Activated CD4-positive, alpha-beta T cell treated with anti-CD3 and anti-CD28 coated beads, Interleukin-2, amount 50 U/mL, for 16 hours (primary cell): ENCODE data around the gene FKBP10.
"Not testable (repeated sequence)": the region's sequence is repeated elsewhere in the genome, so short reads cannot be mapped to it uniquely, and the experiment has no call there.

ENCODE experiments used
- DNase-seq: peaks from one replicate; pipeline ENCODE4 v3.0.0-alpha.2; 2020

Gene FKBP10

GRCh38 chr17:41810659-41811548, 1.9 kb upstream of the FKBP10 start:
- DNase-seq, result no peak

DNA sequence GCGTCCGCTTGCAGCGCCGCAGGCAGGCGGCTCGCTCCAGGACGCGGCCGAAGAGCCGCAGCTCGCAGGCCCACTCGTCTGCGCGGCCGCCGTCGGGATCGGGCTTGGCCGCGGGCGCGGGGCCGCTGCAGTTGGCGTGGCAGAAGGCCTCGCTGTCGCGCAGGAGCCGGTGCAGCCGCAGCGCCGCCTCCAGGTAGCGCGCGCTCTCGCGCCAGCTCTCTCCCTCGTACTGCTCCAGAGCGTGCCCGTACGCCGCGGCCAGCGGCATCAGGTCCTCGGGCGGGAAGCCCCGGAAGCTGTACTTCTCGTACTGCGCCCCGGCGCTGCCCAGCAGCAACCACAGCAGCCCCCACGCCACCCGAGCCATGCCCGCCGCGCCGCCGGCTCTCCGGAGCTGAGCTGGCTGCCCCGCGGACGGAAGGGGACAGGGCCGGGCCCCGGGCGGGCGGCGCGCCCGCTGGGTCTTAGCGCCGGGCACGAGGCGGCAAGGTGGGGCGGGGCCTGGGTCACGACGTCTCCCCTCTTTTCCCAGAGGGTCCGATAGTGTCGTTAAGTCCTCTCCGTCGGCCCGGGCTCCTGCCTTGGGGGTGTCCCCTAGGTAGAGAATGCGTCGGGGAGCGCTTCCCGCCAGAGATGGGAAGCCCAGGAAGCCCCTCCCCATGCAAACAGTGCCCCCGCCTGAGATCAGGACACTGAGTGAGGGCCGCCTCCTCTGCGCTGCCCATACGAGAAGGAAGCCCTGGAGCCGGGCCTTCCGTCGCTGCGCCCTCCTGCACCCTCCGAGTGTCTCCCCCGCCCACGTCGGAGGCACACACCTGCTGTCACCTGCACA, 1.0 kb upstream of the FKBP10 start, which contains the start of gene P3H4:
P3H4 (minus strand) TSS at position 401 of the 832 bp plus-strand sequence; CDS start at position 367, 34 bp downstream.
- DNase-seq, result peak; percentile 63

GRCh38 chr17:41813152-41813680, 412 bp downstream of the FKBP10 start:
- DNase-seq, result no peak

DNA sequence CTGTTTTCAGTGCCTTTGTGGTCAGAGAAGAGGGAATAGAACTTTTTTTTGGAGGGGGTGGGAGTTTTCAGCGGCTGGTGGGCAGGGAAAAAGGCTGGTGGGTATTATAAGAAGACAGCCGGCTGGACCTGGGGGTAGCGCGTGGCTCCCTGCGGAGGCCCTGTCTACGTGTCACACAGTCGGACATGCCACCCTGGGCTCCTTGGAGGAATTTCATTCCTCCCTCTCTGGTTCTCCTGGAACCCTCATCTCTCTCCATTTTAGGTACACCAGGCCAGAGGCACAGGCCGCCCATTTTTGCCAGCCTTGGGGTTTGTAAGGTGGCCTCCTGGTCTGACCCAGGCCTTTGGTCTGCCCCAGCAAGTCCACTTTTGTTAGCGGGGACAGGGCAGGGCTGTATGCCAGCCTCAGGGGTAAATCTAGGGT, 908 bp downstream of the FKBP10 start:
- no peak for DNase-seq

GRCh38 chr17:41814195-41814594, 1.4 kb downstream of the FKBP10 start:
- DNase-seq, result no peak

GRCh38 chr17:41816637-41817320, 4.0 kb downstream of the FKBP10 start:
- no peak for DNase-seq

DNA sequence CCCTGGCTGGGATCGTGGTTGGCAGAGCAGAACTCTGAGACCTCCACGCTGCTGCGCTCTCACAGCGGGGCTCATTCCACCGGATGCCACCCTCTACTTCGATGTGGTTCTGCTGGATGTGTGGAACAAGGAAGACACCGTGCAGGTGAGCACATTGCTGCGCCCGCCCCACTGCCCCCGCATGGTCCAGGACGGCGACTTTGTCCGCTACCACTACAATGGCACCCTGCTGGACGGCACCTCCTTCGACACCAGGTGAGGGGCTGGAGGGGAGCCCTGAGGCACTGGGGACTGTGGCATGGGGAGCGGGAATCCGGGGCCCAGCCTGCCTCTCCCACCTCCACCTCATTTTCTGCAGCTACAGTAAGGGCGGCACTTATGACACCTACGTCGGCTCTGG, 5.2 kb downstream of the FKBP10 start:
- no peak for DNase-seq

DNA sequence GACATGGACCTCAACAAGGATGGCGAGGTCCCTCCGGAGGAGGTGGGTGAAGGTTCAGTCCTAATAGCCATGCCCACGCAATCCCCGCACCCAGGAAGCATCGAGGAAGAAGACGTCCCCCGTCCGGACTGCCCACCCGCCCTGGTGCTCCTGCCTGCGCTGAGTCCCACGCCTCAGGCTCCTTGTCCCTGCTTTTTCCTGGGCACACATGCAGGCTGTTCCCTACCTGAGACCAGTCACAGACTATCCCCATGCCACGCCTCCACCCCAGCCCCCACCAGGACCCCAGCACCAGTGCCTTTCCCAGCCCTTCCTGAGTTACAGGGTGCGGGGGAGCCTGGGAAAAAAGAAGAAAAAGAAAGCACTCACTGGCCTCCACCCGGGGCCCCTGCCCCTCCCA, 9.0 kb downstream of the FKBP10 start:
- DNase-seq, result no peak

- DNase-seq, result no peak
Observed at GRCh38 chr17:41822216-41823140, 9.7 kb downstream of the FKBP10 start.

GRCh38 chr17:41823141-41823524, 10.3 kb downstream of the FKBP10 start:
- no peak for DNase-seq

- no peak for DNase-seq
Observed at GRCh38 chr17:41823580-41823979, 10.8 kb downstream of the FKBP10 start.

DNA sequence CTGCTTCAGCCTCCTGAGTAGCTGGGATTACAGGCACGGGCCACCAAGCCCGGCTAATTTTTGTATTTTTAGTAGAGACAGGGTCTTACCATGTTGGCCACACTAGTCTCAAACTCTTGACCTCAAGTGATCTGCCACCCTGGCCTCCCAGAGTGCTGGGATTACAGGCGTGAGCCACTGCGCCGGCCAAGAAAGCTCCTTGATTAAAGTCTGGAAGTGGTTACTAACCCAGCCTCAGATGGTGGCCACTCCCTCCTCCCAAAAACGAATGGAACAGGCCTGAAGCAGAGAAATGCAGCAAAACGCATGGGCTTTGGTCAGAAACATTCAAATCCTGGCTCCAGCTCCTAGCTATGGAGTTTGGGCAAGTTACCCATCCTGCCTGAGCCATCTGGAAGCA, 11.3 kb downstream of the FKBP10 start:
- DNase-seq, result no peak

- DNase-seq, result no peak
Observed at GRCh38 chr17:41825175-41825845, 12.5 kb downstream of the FKBP10 start.

DNA sequence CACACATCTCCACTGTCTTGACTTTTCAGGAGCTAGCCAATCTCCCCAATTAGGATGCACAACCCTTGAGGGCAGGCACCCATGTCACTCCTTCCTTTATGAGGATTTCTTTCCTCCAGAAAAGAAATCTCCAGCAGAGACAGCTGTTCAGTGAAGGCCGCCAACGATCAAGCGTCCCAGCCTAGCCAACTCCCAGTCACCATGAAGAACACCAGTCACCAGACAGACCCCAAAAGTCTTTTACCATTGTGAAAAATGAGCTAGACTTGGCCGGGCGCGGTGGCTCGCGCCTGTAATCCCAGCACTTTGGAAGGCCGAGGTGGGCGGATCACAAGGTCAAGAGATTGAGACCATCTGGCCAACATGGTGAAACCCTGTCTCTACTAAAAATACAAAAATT, 17.2 kb downstream of the FKBP10 start:
- DNase-seq, result not testable (repeated sequence)

DNA sequence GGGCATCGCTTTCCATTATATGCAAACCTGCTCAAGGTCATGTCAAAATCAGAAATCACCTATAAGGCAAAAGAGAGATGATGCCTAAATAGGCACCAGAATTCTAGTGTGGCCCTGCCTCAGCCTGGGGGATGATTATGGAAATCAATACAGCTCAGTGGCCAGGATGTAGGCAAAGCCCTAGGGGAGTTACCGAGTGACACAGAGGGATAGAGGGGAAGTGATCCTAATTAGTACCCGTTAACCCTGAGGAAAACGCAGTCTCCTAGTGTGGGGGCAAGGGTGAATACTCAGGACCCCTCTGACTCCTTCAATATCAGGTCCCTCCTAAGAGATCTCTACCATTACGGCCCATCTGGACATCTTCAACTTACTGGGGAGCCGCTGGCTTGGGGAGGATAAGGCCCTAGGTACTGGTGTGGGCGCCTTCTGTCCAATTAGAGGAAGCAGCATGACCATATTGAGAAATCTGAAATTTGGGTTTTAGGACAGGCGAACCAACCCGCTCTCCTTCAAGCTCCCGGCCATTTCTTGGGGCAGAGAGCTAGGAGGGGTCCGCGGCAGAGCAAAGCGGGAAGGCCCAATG, 22.5 kb downstream of the FKBP10 start:
- DNase-seq, result no peak

DNA sequence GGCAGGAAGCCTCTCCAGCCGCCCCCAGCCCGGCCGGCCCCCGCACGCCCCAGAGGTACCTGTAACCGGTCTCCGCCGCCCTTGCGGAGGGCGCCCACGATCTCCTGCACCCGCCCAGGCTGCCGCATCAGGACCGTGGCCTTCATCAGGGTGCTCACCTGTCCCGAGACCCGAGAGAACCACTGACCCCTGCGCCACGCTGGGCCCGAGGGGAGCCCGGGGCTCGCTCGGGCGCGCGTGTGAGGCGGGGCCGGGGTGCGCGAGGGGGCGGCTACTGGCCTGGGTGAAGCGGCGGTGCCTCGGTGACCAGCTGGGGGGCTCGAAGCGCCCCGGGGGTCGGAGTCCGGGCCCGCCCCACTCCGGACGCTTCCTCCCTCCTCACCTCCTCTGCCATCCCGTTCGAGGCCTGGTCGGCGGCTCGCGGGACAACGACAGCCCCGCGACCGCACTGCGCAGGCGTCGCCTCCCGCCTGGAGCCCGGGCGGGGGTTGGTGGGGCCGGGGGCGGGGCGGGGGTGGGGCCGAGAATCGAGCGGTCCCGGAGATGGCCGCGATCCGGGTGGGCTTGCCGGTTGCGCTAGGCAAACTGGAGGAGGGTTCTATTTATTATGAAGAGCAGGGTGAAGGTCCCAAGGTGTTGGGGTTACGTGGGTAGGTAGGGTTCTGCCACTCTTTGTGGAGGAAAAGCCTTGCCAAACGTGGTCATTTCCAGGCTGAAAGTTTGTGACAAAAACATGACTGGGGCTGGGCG, 23.2 kb downstream of the FKBP10 start, which contains the start of gene NT5C3B:
NT5C3B (minus strand) TSS at position 433 of the 750 bp plus-strand sequence; CDS start at position 394, 39 bp downstream.
- peak; percentile 64 for DNase-seq

DNA sequence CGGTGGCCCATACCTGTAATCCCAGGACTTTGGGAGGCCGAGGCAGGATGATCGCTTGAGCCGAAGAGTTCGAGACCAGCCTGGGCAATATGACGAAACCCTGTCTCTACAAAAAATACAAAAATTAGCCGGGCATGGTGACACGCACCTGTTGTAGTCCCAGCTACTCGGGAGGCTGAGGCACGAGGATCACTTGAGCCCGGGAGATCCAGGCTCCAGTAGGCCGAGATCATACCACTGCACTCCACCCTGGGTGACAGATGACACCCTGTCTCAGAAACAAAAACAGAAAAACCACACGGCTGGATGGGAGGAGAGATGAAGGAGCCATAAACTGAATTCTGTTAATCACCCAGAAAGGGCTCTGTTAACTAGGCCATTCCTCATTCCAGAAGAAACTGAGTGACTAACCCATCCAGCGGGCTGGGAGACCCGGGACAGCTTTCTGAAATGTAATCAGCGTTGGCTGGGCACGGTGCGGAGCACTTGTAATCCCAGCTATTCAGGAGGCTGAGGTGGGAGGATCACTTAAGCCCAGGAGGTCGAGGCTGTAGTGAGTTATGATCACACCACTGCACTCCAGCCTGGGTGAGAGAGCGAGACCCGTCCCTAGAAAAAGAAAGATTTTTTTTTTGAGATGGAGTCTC, 23.9 kb downstream of the FKBP10 start:
- DNase-seq, result no peak

- DNase-seq, result no peak
Observed at GRCh38 chr17:41837761-41838538, 25.1 kb downstream of the FKBP10 start, which contains the start of gene KLHL10. KLHL10 (plus strand) TSS chr17:41837825; CDS start chr17:41837933, 108 bp downstream.
